K562 (cell line): ENCODE data around the gene C1R. TPM values are rescaled to one million over a fixed set of nuclear protein-coding genes. Genes with fewer than 3 reads are reported as not detected.
A peak's percentile ranks its signal among the peaks of the same experiment; 100 is the strongest.

ENCODE experiments used
- ARID3B ChIP-seq: fragments of 250-450 bp; sonication (Bioruptor Pico); IDR thresholded peaks from 2 replicates; pipeline ENCODE4 v1.4.0; 2020; ENCODE audit warnings: borderline replicate concordance
- CSDE1 ChIP-seq, 2 experiments: fragments of 450-650 bp; IDR thresholded peaks; 2 replicates each; pipeline ENCODE4 v1.6.1; 2016; ENCODE audit warnings: mild to moderate bottlenecking in 1 of 2
- CTBP1 ChIP-seq: fragments of 450-650 bp; IDR thresholded peaks from 2 replicates; pipeline ENCODE4 v1.6.1; 2016; ENCODE audit warnings: borderline replicate concordance
- E2F8 ChIP-seq: fragments of 450-650 bp; IDR thresholded peaks from 2 replicates; pipeline ENCODE4 v1.7.1; 2018; ENCODE audit warnings: mild to moderate bottlenecking, low read depth; ENCODE audit not compliant: partially characterized antibody
- ERF ChIP-seq: fragments of 450-650 bp; formaldehyde crosslinking; IDR thresholded peaks from 2 replicates; pipeline ENCODE4 v1.4.0; 2020; ENCODE audit warnings: mild to moderate bottlenecking, mixed read lengths
- ESRRA ChIP-seq: fragments of 450-650 bp; IDR thresholded peaks from 2 replicates; pipeline ENCODE4 v1.6.1; 2014; ENCODE audit warnings: low read depth, mild to moderate bottlenecking, moderate library complexity, borderline replicate concordance
- GMEB1 ChIP-seq: fragments of 250-450 bp; sonication (Bioruptor Pico); IDR thresholded peaks from 2 replicates; pipeline ENCODE4 v1.4.0; 2020; ENCODE audit warnings: mild to moderate bottlenecking
- KDM1A ChIP-seq, 2 experiments: fragments of 450-650 bp; IDR thresholded peaks; 2 replicates each; pipeline ENCODE4 v1.6.1; 2016; ENCODE audit warnings: mild to moderate bottlenecking in 2 of 2
- MTA2 ChIP-seq: fragments of 450-650 bp; IDR thresholded peaks from 2 replicates; pipeline ENCODE4 v1.6.1; 2016; ENCODE audit warnings: low read depth
- OTX1 ChIP-seq: fragments of 450-650 bp; formaldehyde crosslinking; IDR thresholded peaks from 2 replicates; pipeline ENCODE4 v1.4.0; 2022; ENCODE audit warnings: mild to moderate bottlenecking
- RNF2 ChIP-seq: sonication (generic); IDR thresholded peaks from 2 replicates; pipeline ENCODE4 v1.6.1; 2016
- RUNX1 ChIP-seq: sonication (generic); IDR thresholded peaks from 2 replicates; pipeline ENCODE4 v1.6.1; 2016; ENCODE audit warnings: antibody characterized with exemption, low read depth
- SMAD4 ChIP-seq: fragments of 250-450 bp; sonication (Bioruptor Pico); conservative IDR thresholded peaks from 2 replicates; pipeline ENCODE4 v1.8.0; 2021; ENCODE audit warnings: inconsistent platforms, mild to moderate bottlenecking, moderate library complexity
- XRCC4 ChIP-seq: IDR thresholded peaks from one replicate; pipeline ENCODE4 v1.6.1; 2011; ENCODE audit not compliant: insufficient read depth, insufficient read length; ENCODE audit errors: extremely low read depth
- ZBTB1 ChIP-seq: sonication (generic); formaldehyde crosslinking; IDR thresholded peaks from 2 replicates; pipeline ENCODE4 v1.8.1; 2023; ENCODE audit warnings: missing genetic modification reagents, low read depth, mild to moderate bottlenecking, borderline replicate concordance
- ZNF311 ChIP-seq: fragments of 250-450 bp; sonication (Bioruptor Pico); IDR thresholded peaks from 2 replicates; pipeline ENCODE4 v1.4.0; 2020; ENCODE audit warnings: mild to moderate bottlenecking, moderate library complexity
- ZNF583 ChIP-seq: fragments of 250-450 bp; sonication (Bioruptor Pico); IDR thresholded peaks from 2 replicates; pipeline ENCODE4 v1.4.0; 2020
- ZNF76 ChIP-seq: fragments of 250-450 bp; sonication (Bioruptor Pico); IDR thresholded peaks from 2 replicates; pipeline ENCODE4 v1.4.0; 2020; ENCODE audit warnings: mild to moderate bottlenecking, moderate library complexity, borderline replicate concordance
- ZNF766 ChIP-seq: fragments of 200-800 bp; sonication (Bioruptor generic); conservative IDR thresholded peaks from 2 replicates; pipeline ENCODE4 v1.6.1; 2016; ENCODE audit warnings: missing genetic modification characterization, missing compliant biosample characterization
- polyA plus RNA-seq, 8 experiments: library from polyadenylated mRNA; depleted of rRNA in 4 of 8; stranded (reverse) in 5 of 8; unstranded in 3 of 8; fragments of >200 nt; fragmentation: Nextera tagmentation in 2 of 8; fragmentation: Illumina TruSeq in 1 of 8; extraction: Ambion mirVana in 2 of 8; extraction: Trizol in 1 of 8; gene quantifications; 2 replicates each; pipeline versions ENCODE4 v1.2.1 to v1.2.3, GENCODE V29; 2011 to 2014; ENCODE audit warnings: inconsistent platforms in 1 of 8, missing spikeins in 1 of 8
- total RNA-seq, 7 experiments: library from RNA; depleted of rRNA in 6 of 7; stranded (reverse); fragments of >200 nt in 6 of 7; fragmentation: Illumina TruSeq in 2 of 7; extraction: Trizol in 2 of 7; gene quantifications; 2 replicates each; pipeline versions ENCODE4 v1.2.1 to v1.2.3, GENCODE V29; 2011 to 2021; ENCODE audit warnings: low replicate concordance in 1 of 7

C1R gene
- total and polyA plus RNA-seq, 9 of the 15 experiments (the other 6 are each of a cell fraction or from before 2014, with no cell fraction given): 0.07 to 1.0 (median 0.33) TPM; not detected in 1

- no peak for TF ChIP-seq XRCC4
- TF ChIP-seq ZNF583 (CRISPR knock-in tag): peak; percentile 97
- no peak for TF ChIP-seq E2F8
- no peak for TF ChIP-seq RUNX1
- no peak for TF ChIP-seq CSDE1 (IDR thresholded peaks at IDR 0.05)
- no peak for TF ChIP-seq ZBTB1 (CRISPR knock-in tag)
- peak; percentile 75; the same call in 1 of the 2 replicates for TF ChIP-seq ESRRA
- no peak for TF ChIP-seq ARID3B (CRISPR knock-in tag)
- peak; percentile 94; the same call in 1 of the 2 replicates for TF ChIP-seq ZNF76 (CRISPR knock-in tag)
- TF ChIP-seq SMAD4: peak; percentile 84
- no peak for TF ChIP-seq MTA2
- peak; percentile 47; the same call in 1 of the 2 replicates for TF ChIP-seq GMEB1
- peak; percentile 81 for TF ChIP-seq ZNF311 (CRISPR knock-in tag)
- TF ChIP-seq CTBP1: no peak
- peak; percentile 35 to 36; a peak in 2 of 4 replicates for TF ChIP-seq KDM1A (IDR thresholded peaks at IDR 0.05)
- TF ChIP-seq OTX1: 0 out of 2 replicates have a peak, but pooled peaks have one; percentile 28
- TF ChIP-seq ERF (CRISPR knock-in tag): no peak
- TF ChIP-seq RNF2: no peak
- peak; percentile 72; the same call in 1 of the 2 replicates for TF ChIP-seq ZNF766
Observed at GRCh38 chr12:7058163-7058845, 33.9 kb downstream of the C1R start (continued).
